Dermis lymphatic vessel endothelial cell (primary cell): ENCODE measurements around the gene PHLDB3. TPM values are rescaled to one million over a fixed set of nuclear protein-coding genes. Genes with fewer than 3 reads are reported as not detected.

Experiments used
- total RNA-seq: library from RNA; depleted of rRNA; stranded (reverse); fragments of >200 nt; gene quantifications from 2 replicates; pipeline ENCODE4 v1.2.1, GENCODE V29; 2014

PHLDB3 gene
- total RNA-seq = 48.6 and 55.4 TPM in 2 replicates

GRCh38 chr19:43504426-43505185 lies at the start of gene PHLDB3:
Gene PHLDB3 (minus strand): TSS chr19:43504746. CDS start chr19:43504118, 628 bp downstream.

GRCh38 chr19:43532962-43533545 lies 28.5 kb upstream of the PHLDB3 start, which contains the start of gene ZNF575:
Gene ZNF575 (plus strand): TSS chr19:43533188. CDS start chr19:43534423, 1,235 bp downstream.

GRCh38 chr19:43526884-43527859 lies 22.6 kb upstream of the PHLDB3 start, which contains the start of gene ETHE1:
Gene ETHE1 (minus strand): TSS chr19:43527201. CDS start chr19:43527177, 24 bp downstream.

GRCh38 chr19:43465468-43466120 lies 39.0 kb downstream of the PHLDB3 start, which contains the start of gene LYPD3:
Gene LYPD3 (minus strand): TSS chr19:43465608. CDS start chr19:43465571, 37 bp downstream.

Other genes with a start within 250 kb of the PHLDB3 start
- not detected in 2 replicates for gene PSG9, start 235.2 kb downstream of the PHLDB3 start, total RNA-seq
- gene CD177, start 151.1 kb downstream of the PHLDB3 start, total RNA-seq = under 0.01 and 0.09 TPM in 2 replicates
- gene TEX101, start 89.9 kb downstream of the PHLDB3 start, total RNA-seq = not detected in 2 replicates
- 0.17 and 1.1 TPM in 2 replicates for gene LYPD3, start 39.1 kb downstream of the PHLDB3 start, total RNA-seq
- 86.1 and 119 TPM in 2 replicates for gene ETHE1, start 22.5 kb upstream of the PHLDB3 start, total RNA-seq
- 0.09 and 0.11 TPM in 2 replicates for gene ZNF575, start 28.4 kb upstream of the PHLDB3 start, total RNA-seq
- gene XRCC1, start 70.8 kb upstream of the PHLDB3 start, total RNA-seq = 13.2 and 14.4 TPM in 2 replicates
- gene PINLYP, start 71.1 kb upstream of the PHLDB3 start, total RNA-seq = 2.2 and 5.9 TPM in 2 replicates
- gene IRGQ, start 91.4 kb upstream of the PHLDB3 start, total RNA-seq = 24.1 and 26.8 TPM in 2 replicates
- 7.2 and 7.3 TPM in 2 replicates for gene ZNF576, start 91.8 kb upstream of the PHLDB3 start, total RNA-seq
- under 0.01 TPM in 1 of 2 replicates, not detected in the other for gene SRRM5, start 107.3 kb upstream of the PHLDB3 start, total RNA-seq
- 63.6 and 69.0 TPM in 2 replicates for gene ZNF428, start 114.9 kb upstream of the PHLDB3 start, total RNA-seq
- 9.4 and 11.1 TPM in 2 replicates for gene CADM4, start 135.1 kb upstream of the PHLDB3 start, total RNA-seq
- gene PLAUR, start 165.4 kb upstream of the PHLDB3 start, total RNA-seq = 4.0 and 5.4 TPM in 2 replicates
- gene IRGC, start 211.3 kb upstream of the PHLDB3 start, total RNA-seq = not detected in 2 replicates